ENCODE measurements around the gene IMMT.

Gene IMMT

GRCh38 chr2:86226636-86227520 is 31.6 kb upstream of the IMMT start:
- H3K4me3 ChIP-seq (ENCODE audit: low read depth in 1 of 2, low read length in 2 of 2), result no peak overlapping the region
- no peak overlapping the region for H3K4me2 ChIP-seq (ENCODE audit: insufficient read depth, low read length)
- DNase-seq (no peak), ATAC-seq (ENCODE audit: insufficient read depth, low read depth) (no peak)
- no peak overlapping the region for H3K9ac ChIP-seq (ENCODE audit: low read depth, low read length)
- H3K9me3 ChIP-seq (ENCODE audit: insufficient read depth, low read length, severe bottlenecking), result no peaks in the 10 kb centered on the region
- TF ChIP-seq EZH2 (IDR thresholded peaks at IDR 0.05; ENCODE audit: borderline replicate concordance, low read depth, low read length, severe bottlenecking) (no peak), CTCF (IDR thresholded peaks at IDR 0.05; ENCODE audit: borderline replicate concordance, extremely low read depth, low read length, poor library complexity, severe bottlenecking) (no peak)
- no peaks in the 10 kb centered on the region for H4K20me1 ChIP-seq (ENCODE audit: insufficient read depth, low read length)
- H3K27me3 ChIP-seq (ENCODE audit: insufficient read depth, low read length, poor library complexity), result no peaks in the 10 kb centered on the region
- no peaks in the 10 kb centered on the region for H3K36me3 ChIP-seq (ENCODE audit: insufficient read depth, low read length)
- no peaks in the 10 kb centered on the region for H3K79me2 ChIP-seq (ENCODE audit: insufficient read depth, low read length)
- no peak overlapping the region for H3K27ac ChIP-seq (ENCODE audit: low read length)
- no peak overlapping the region for H2AFZ ChIP-seq (ENCODE audit: low read depth, low read length)
- H3K4me1 ChIP-seq (ENCODE audit: insufficient read depth, low read length), result no peaks in the 10 kb centered on the region

GRCh38 chr2:86226070-86226469 is 30.8 kb upstream of the IMMT start:
- Histone ChIP-seq H3K9ac (ENCODE audit: low read depth, low read length) (no peak overlapping the region), H3K27ac (ENCODE audit: low read length) (no peak overlapping the region), H2AFZ (ENCODE audit: low read depth, low read length) (no peak overlapping the region), H4K20me1 (ENCODE audit: insufficient read depth, low read length) (no peaks in the 10 kb centered on the region), H3K4me3 (ENCODE audit: low read depth in 1 of 2, low read length in 2 of 2) (no peak overlapping the region), H3K9me3 (ENCODE audit: insufficient read depth, low read length, severe bottlenecking) (no peaks in the 10 kb centered on the region), H3K4me2 (ENCODE audit: insufficient read depth, low read length) (no peak overlapping the region), H3K36me3 (ENCODE audit: insufficient read depth, low read length) (no peaks in the 10 kb centered on the region), H3K27me3 (ENCODE audit: insufficient read depth, low read length, poor library complexity) (no peaks in the 10 kb centered on the region), H3K4me1 (ENCODE audit: insufficient read depth, low read length) (no peaks in the 10 kb centered on the region), H3K79me2 (ENCODE audit: insufficient read depth, low read length) (no peaks in the 10 kb centered on the region)
- DNase-seq (no peak), ATAC-seq (ENCODE audit: insufficient read depth, low read depth) (no peak)
- TF ChIP-seq CTCF (IDR thresholded peaks at IDR 0.05; ENCODE audit: borderline replicate concordance, extremely low read depth, low read length, poor library complexity, severe bottlenecking) (no peak), EZH2 (IDR thresholded peaks at IDR 0.05; ENCODE audit: borderline replicate concordance, low read depth, low read length, severe bottlenecking) (no peak)

- no peak for ATAC-seq (ENCODE audit: insufficient read depth, low read depth)
Observed at GRCh38 chr2:86225581-86225980, 30.3 kb upstream of the IMMT start.

More at GRCh38 chr2:86225581-86225980, 30.3 kb upstream of the IMMT start:
- DNase-seq, result no peak
- TF ChIP-seq CTCF (IDR thresholded peaks at IDR 0.05; ENCODE audit: borderline replicate concordance, extremely low read depth, low read length, poor library complexity, severe bottlenecking), result no peak
- no peak for TF ChIP-seq EZH2 (IDR thresholded peaks at IDR 0.05; ENCODE audit: borderline replicate concordance, low read depth, low read length, severe bottlenecking)
- H3K9me3 ChIP-seq (ENCODE audit: insufficient read depth, low read length, severe bottlenecking), result no peaks in the 10 kb centered on the region
- no peaks in the 10 kb centered on the region for H3K4me1 ChIP-seq (ENCODE audit: insufficient read depth, low read length)
- H3K4me2 ChIP-seq (ENCODE audit: insufficient read depth, low read length), result no peak overlapping the region
- no peaks in the 10 kb centered on the region for H3K27me3 ChIP-seq (ENCODE audit: insufficient read depth, low read length, poor library complexity)
- H3K36me3 ChIP-seq (ENCODE audit: insufficient read depth, low read length), result no peaks in the 10 kb centered on the region
- no peak overlapping the region for H2AFZ ChIP-seq (ENCODE audit: low read depth, low read length)
- H3K79me2 ChIP-seq (ENCODE audit: insufficient read depth, low read length), result no peaks in the 10 kb centered on the region
- no peak overlapping the region for H3K9ac ChIP-seq (ENCODE audit: low read depth, low read length)
- H3K27ac ChIP-seq (ENCODE audit: low read length), result no peak overlapping the region
- H4K20me1 ChIP-seq (ENCODE audit: insufficient read depth, low read length), result no peaks in the 10 kb centered on the region
- no peak overlapping the region for H3K4me3 ChIP-seq (ENCODE audit: low read depth in 1 of 2, low read length in 2 of 2)

Measured in DND-41 (cell line).